ENCODE results near the gene DNAH17.

DNA sequence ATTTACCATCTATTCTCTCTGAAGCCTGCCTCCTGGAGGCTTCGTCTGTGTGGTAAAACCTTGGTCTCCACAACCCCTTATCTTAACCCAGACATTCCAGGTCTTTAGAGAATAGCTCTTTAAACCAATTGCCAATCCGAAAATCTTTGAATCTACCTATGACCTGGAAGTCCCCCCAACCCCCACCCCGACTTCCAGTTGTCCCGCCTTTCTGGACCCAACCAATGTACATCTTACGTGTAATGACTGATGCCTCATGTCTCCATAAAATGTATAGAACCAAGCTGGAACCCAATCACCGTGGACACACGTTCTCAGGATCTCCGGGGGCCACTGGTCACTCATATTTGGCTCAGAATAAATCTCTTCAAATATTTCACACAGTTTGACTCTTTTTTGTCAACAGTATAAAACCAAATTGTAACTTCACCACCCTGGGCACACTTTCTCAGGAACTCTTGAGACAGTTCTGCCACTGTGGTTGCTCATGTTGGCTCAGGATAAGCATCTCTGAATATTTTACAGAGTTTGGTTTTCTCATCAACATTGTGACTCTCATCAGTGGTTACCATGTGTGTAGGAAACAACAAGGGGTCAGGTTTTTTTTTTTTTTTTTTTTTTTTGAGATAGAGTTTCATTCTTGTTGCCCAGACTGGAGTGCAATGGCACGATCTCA lies 18.1 kb upstream of the DNAH17 start:
- no peak for TF ChIP-seq POLR2AphosphoS5 (IDR thresholded peaks at IDR 0.05; ENCODE audit: low read depth, low read length)
- TF ChIP-seq AKAP8 (CRISPR knock-in tag; IDR thresholded peaks at IDR 0.05), result no peak

All from HepG2 (cell line).